ENCODE results near the gene NAGA.

DNA sequence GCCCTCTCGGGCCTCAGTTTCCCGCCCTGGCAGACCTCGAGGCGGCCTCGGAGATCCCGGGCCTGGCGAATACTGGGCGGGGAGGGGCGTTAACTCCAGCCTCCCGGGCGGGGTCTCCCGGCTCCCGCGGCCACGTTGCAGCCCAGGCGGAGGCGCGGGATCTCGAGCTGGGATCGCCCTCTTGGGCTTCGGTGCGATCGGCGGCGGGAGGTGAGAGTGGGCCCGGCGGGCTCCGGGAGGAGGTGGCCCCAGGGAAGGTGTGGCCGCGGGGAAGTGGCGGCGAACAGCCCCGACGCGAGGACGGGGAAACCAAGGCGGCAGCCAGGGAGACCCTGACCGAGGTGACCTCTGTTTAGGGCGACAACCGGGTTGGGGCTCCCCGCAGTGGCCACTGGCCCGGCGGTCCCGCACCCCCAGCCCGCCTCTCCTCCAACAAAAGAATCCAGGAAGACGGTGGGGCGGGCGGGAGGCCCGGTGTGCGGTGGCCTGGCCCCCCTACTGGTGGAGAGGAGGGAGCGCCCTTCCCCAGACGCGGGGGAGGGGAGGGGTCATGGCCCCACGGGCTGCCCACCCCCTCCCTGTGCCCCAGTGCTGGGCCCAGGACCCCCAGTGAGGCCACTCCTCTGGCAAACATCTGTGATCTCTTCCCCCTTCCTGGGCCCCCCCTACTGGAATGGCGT is 3.7 kb upstream of the NAGA start, which contains the start of gene PHETA2:
- TF ChIP-seq, protein P1, sequence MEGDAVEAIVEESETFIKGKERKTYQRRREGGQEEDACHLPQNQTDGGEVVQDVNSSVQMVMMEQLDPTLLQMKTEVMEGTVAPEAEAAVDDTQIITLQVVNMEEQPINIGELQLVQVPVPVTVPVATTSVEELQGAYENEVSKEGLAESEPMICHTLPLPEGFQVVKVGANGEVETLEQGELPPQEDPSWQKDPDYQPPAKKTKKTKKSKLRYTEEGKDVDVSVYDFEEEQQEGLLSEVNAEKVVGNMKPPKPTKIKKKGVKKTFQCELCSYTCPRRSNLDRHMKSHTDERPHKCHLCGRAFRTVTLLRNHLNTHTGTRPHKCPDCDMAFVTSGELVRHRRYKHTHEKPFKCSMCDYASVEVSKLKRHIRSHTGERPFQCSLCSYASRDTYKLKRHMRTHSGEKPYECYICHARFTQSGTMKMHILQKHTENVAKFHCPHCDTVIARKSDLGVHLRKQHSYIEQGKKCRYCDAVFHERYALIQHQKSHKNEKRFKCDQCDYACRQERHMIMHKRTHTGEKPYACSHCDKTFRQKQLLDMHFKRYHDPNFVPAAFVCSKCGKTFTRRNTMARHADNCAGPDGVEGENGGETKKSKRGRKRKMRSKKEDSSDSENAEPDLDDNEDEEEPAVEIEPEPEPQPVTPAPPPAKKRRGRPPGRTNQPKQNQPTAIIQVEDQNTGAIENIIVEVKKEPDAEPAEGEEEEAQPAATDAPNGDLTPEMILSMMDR (IDR thresholded peaks at IDR 0.05) = peak; percentile 45
- TF ChIP-seq ZFX (IDR thresholded peaks at IDR 0.05; ENCODE audit: borderline replicate concordance) = no peak

All from 22Rv1 (cell line).